NCI-H748 (cell line): ENCODE data around the gene RHEX.
A peak's percentile ranks its signal among the peaks of the same experiment; 100 is the strongest.

Experiments
- DNase-seq: peaks from one replicate; lab custom pipeline; 2025; ENCODE audit not compliant: unreplicated experiment; lab: John Stamatoyannopoulos, UW

Gene RHEX

DNA sequence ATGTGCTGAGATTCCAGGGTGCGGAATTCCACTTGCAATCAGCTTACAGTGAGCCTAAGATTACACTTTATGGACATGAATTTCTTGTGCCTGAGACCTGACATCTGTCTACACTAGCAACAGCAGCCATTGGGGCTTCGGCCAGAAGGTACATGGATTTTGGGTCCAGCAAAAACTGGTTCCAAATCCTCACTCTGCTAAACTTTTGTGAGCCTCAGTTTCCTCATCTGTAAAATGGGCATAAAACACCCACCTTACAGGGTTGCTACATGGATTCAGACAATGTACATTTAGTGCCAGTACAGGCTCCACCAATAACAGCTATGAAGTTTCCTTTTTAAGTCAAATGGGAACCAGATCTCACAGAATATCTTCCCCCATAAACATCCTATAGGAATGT, 30.8 kb downstream of the RHEX start:
- DNase-seq, result no peak

DNA sequence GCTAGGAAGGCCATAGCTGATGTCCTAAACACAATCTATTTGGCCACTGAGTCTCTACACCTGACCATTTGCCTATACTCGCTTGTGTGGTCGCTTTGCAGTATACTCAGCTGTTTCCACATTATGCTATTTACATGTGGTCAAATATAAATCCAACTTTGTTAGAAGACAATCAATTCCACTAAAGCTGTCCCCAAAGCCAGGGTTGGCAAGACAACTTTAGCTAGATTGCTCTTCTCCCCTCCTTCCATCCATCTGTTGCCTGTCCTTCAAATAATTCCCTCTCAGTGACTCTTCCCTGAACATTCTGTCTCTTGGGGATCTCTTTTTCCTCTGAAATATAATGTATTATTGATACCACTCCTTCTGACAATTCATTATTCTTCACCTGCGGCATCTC, 34.1 kb downstream of the RHEX start:
- DNase-seq, result no peak

GRCh38 chr1:206089341-206089740, 36.4 kb downstream of the RHEX start:
- no peak for DNase-seq

- peak; percentile 89 for DNase-seq
These were observed 41.1 kb downstream of the RHEX start for GRCh38 chr1:206094024-206094423.

- no peak for DNase-seq
These were observed 44.4 kb downstream of the RHEX start for GRCh38 chr1:206097381-206097780.

DNA sequence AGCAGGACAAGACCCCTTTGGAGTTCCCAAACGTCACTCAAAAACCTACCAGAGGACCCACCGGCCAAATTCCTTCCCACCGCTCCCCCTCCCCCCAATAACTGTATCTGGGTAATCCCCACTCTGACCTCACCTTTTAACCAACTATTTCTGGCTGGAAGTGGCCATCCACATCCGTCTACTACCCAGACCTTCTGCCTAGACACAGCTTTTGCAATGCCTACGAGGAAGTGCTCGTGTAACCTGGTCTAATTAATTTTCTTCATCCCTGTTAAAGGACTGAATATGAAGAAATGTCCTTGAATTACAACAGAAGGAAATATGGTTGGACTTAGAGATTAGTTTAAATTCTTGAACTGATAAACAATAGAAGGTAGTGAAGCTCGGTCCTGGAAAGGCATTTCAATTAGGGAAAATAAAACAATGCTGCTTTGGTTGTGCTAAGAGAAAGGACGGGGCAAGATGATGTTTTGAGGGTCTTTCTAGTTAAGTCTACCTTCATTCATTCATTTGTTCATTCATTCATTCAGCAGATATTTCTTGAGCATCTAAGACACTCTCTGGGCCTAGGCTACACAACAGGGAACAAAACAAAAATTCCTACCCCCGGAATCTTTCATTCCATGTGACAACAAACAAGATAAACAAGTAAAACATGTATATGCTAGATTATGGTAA, 45.4 kb downstream of the RHEX start:
- DNase-seq, result no peak

DNA sequence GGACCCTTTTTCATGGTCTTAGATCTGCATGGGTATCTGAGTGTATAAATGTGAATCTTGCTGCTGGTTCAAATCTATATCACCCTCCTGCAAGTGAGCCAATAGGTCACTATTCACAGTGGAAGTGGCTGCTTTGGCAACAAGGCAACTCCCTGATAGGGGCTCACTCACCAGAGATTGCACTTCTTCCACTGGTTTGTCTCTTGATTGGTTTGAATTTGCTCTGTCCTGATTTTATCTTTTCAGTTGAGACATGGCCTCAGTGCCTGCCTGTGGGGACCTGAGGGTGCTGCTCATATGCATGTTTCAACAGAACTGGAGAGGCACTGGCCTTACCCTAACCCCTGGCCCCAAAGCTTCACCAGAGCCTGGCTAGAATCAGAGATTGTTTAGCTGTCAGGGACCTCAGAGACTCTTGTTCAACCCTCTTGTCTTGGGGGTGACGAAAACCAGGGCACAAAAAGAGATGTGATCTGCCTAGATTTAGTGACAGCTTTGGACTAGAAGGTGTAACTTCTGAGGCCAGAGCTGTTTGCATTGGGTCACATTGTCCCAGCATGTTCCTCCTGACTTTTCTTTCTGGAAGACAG, 47.3 kb downstream of the RHEX start:
- DNase-seq, result no peak

GRCh38 chr1:206101351-206102045, 48.5 kb downstream of the RHEX start:
- no peak for DNase-seq

- no peak for DNase-seq
These were observed 49.4 kb downstream of the RHEX start for GRCh38 chr1:206102292-206102936.

GRCh38 chr1:206103979-206104378, 51.0 kb downstream of the RHEX start:
- DNase-seq, result no peak

- DNase-seq, result no peak
These were observed 52.6 kb downstream of the RHEX start for GRCh38 chr1:206105464-206105995.

GRCh38 chr1:206106328-206107167, 53.6 kb downstream of the RHEX start:
- DNase-seq, result peak; percentile 48

- no peak for DNase-seq
These were observed 54.2 kb downstream of the RHEX start for GRCh38 chr1:206107168-206107544.

GRCh38 chr1:206108635-206109034, 55.7 kb downstream of the RHEX start:
- no peak for DNase-seq

DNA sequence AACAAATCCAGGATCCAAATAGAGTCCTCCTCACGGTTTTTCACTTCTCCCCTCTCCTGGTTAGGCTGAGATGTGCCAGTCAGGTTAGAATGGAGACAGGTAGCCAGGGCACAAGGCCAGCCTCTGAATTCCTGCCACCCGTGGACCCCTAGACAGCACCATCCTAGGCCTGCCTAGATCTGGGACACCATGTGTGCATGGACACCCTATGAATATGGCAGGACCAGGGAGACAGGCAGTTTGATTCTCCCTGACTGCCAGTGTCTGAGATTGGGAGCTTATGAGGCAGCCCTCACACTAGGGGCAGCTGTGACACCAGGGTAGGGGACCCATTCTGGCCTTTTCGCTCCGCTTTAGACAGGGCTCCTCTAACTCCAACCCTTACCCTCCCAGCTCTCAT, 56.7 kb downstream of the RHEX start:
- no peak for DNase-seq

DNA sequence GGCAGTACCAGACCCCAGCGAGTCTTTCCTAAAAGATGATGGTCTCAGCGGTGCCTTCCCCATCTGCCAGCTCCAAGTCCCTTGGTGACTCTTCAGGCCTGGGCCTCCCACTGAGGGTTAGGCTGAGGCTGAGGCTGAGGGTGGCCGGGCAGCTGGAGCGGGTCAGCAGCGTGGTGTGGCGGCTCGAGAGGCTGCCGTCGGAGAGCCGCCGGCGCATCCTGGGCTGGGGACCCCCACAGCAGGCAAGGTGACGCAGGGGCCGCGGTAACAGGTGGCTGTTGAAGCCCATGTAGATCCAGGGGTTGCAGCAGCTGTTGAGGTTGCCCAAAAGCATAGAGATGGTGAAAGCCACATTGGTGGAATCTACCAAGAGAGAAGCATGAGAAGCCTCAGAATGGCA, 57.2 kb downstream of the RHEX start:
- no peak for DNase-seq

- DNase-seq, result no peak
These were observed 57.8 kb downstream of the RHEX start for GRCh38 chr1:206110820-206111219.

GRCh38 chr1:206111271-206111927, 58.4 kb downstream of the RHEX start:
- DNase-seq, result no peak

DNA sequence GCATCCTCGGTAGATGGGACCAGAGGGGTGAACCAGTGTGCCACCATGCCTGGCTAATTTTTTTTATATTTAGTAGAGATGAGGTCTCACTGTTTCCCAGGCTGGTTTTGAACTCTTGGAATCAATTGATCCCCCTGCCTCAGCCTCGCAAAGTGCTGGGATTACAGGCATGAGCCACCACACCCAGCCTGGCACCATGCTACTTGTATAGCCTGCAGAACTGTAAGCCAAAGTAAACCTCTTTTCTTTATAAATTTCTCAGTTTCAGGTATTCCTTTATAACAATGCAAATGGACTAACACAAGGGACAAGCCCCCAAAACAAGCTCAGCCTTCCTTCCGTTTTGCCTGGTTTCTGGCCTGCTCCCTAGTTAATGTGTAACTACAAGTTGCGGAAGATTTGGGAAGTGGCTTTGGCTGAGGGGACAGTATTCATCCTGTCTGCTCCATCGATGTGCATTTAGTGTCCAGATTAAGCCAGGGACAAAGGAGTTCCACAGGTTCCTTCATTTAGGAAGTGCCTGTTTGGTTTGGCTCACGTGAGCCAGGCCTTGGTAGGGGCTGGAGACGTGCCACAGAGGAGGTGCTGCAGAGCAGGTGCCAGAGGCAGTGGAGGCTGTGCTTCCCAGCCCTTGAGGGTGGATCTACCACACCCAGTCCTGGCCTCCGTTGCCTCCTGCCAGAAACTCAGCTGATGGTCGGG, 59.8 kb downstream of the RHEX start:
- DNase-seq, result no peak
